HG02981 (cell line): Measurements from ENCODE around the gene UNC13B.
"Not testable (repeated sequence)": the region's sequence is repeated elsewhere in the genome, so short reads cannot be mapped to it uniquely, and the experiment has no call there.

Experiments used
- ATAC-seq: cut with Tn5 transposase; IDR thresholded peaks from one replicate; pipeline ENCODE4 v1.9.1; 2021; ENCODE audit warnings: mild to moderate bottlenecking, moderate library complexity; ENCODE audit not compliant: unreplicated experiment

The UNC13B gene

GRCh38 chr9:35161713-35162604 is at the start of gene UNC13B:
Gene UNC13B (plus strand): TSS chr9:35162009. CDS start chr9:35162284, 275 bp downstream.
- ATAC-seq, result peak; percentile 77

- ATAC-seq, result no peak
Measured at GRCh38 chr9:35112257-35113020, 49.4 kb upstream of the UNC13B start.

- ATAC-seq, result no peak
Measured at GRCh38 chr9:35114113-35114839, 47.5 kb upstream of the UNC13B start.

- ATAC-seq, result no peak
Measured at GRCh38 chr9:35114840-35115628, 46.8 kb upstream of the UNC13B start.

- ATAC-seq, result peak; percentile 53
Measured at GRCh38 chr9:35115680-35116538, 45.9 kb upstream of the UNC13B start, which contains the start of gene ATOSB. Gene ATOSB (minus strand): TSS chr9:35115862. CDS start chr9:35108274, 7,588 bp downstream.

- ATAC-seq, result no peak
Measured at GRCh38 chr9:35116539-35116897, 45.3 kb upstream of the UNC13B start.

GRCh38 chr9:35116898-35117551 is 44.8 kb upstream of the UNC13B start:
- ATAC-seq, result peak; percentile 33

- no peak for ATAC-seq
Measured at GRCh38 chr9:35134920-35135319, 26.9 kb upstream of the UNC13B start.

- ATAC-seq, result no peak
Measured at GRCh38 chr9:35135988-35136387, 25.8 kb upstream of the UNC13B start.

GRCh38 chr9:35136866-35137265 is 24.9 kb upstream of the UNC13B start:
- ATAC-seq, result no peak

GRCh38 chr9:35140093-35140492 is 21.7 kb upstream of the UNC13B start:
- ATAC-seq, result no peak

- no peak for ATAC-seq
Measured at GRCh38 chr9:35142037-35142436, 19.8 kb upstream of the UNC13B start.

GRCh38 chr9:35147941-35148563 is 13.8 kb upstream of the UNC13B start:
- not testable (repeated sequence) for ATAC-seq

GRCh38 chr9:35152926-35153325 is 8.9 kb upstream of the UNC13B start:
- ATAC-seq, result no peak

- no peak for ATAC-seq
Measured at GRCh38 chr9:35156781-35157180, 5.0 kb upstream of the UNC13B start.

- not testable (repeated sequence) for ATAC-seq
Measured at GRCh38 chr9:35157836-35158235, 4.0 kb upstream of the UNC13B start.

GRCh38 chr9:35158501-35159280 is 3.1 kb upstream of the UNC13B start:
- no peak for ATAC-seq
